B cell (primary cell): ENCODE data around the gene CCT6B.

ENCODE experiments used
- CTCF ChIP-seq: fragments of 200-600 bp; IDR thresholded peaks from one replicate; pipeline ENCODE4 v1.8.0; 2022; ENCODE audit warnings: antibody characterized with exemption, mild to moderate bottlenecking
- EZH2 ChIP-seq: IDR thresholded peaks from 2 replicates; pipeline ENCODE4 v1.6.1; 2012; ENCODE audit warnings: borderline replicate concordance, low read depth, mild to moderate bottlenecking, moderate library complexity, low read length; ENCODE audit not compliant: insufficient read depth, poor library complexity, severe bottlenecking

- no peak for TF ChIP-seq CTCF
- TF ChIP-seq EZH2 = no peak
Measured at GRCh38 chr17:34902831-34903547, 58.3 kb downstream of the CCT6B start.
